Activated CD8-positive, alpha-beta T cell treated with anti-CD3 and anti-CD28 coated beads for 36 hours (primary cell): ENCODE data around the gene CCL17. TPM values are rescaled to one million over a fixed set of nuclear protein-coding genes. Genes with fewer than 3 reads are reported as not detected.

Experiments used
- ATAC-seq: fragments of 200-7000 bp; cut with Tn5 transposase; one replicate; pipeline ENCODE4 v1.10.0; 2021; ENCODE audit warnings: mild to moderate bottlenecking, moderate library complexity
- CTCF ChIA-PET: fragments of 350-600 bp; sonication (Branson Sonifier 250); formaldehyde crosslinking; loops from one replicate; lab custom pipeline; 2021; ENCODE audit warnings: antibody characterized with exemption; lab: Charles Lee
- POLR2A ChIA-PET: fragments of 350-600 bp; sonication (Branson Sonifier 250); formaldehyde crosslinking; loops from one replicate; lab custom pipeline; 2021; ENCODE audit warnings: antibody characterized with exemption; lab: Charles Lee
- DNase-seq: peaks from one replicate; pipeline ENCODE4 v3.0.0-alpha.2; 2020
- H3K27ac Mint-ChIP-seq: one replicate; pipeline ENCODE4 v1.8.0; 2021; ENCODE audit warnings: mild to moderate bottlenecking, mixed read lengths
- H3K27me3 Mint-ChIP-seq: one replicate; pipeline ENCODE4 v1.8.0; 2021; ENCODE audit warnings: mixed read lengths
- H3K36me3 Mint-ChIP-seq: one replicate; pipeline ENCODE4 v1.8.0; 2021; ENCODE audit warnings: low read depth, mixed read lengths
- H3K4me1 Mint-ChIP-seq: one replicate; pipeline ENCODE4 v1.8.0; 2021; ENCODE audit warnings: low read depth, mixed read lengths
- H3K4me3 Mint-ChIP-seq: one replicate; pipeline ENCODE4 v1.8.0; 2021; ENCODE audit warnings: mild to moderate bottlenecking, moderate library complexity, mixed read lengths
- H3K9me3 Mint-ChIP-seq: one replicate; pipeline ENCODE4 v1.8.0; 2021; ENCODE audit warnings: mixed read lengths
- CTCF ChIP-seq: fragments of 200-600 bp; IDR thresholded peaks from one replicate; pipeline ENCODE4 v1.8.0; 2022; ENCODE audit warnings: antibody characterized with exemption, mild to moderate bottlenecking
- intact Hi-C: fragments of 100-400 bp; cut with micrococcal nuclease; formaldehyde crosslinking; loops from one replicate; pipeline ENCODE4 v1.10.0; 2022
- total RNA-seq, 2 experiments: library from RNA; stranded (reverse); gene quantifications; one replicate each; pipeline ENCODE4 v1.2.3, GENCODE V29; 2021

CCL17 gene
- total RNA-seq, 2 experiments from 2014 or later: 2.1 to 2.9 TPM

GRCh38 chr16:57391300-57391699 is 13.3 kb upstream of the CCL17 start:
- ATAC-seq (no peak), DNase-seq (no peak)
- Mint-ChIP-seq H3K27me3 (peaks cover 1% of the 10 kb centered on the region), H3K27ac (no peak overlapping the region), H3K36me3 (no peaks in the 10 kb centered on the region), H3K4me3 (no peak overlapping the region), H3K4me1 (peaks cover 10% of the 10 kb centered on the region), H3K9me3 (no peaks in the 10 kb centered on the region)
- TF ChIP-seq CTCF: no peak
- intact Hi-C loops: no loop called here
- POLR2A ChIA-PET: no interaction called here
- CTCF ChIA-PET: interaction anchor here (0.6 to 0.7 kb wide), 2 partner anchors 25 to 266 kb away, joined by 3 read pairs; no protein-coding TSS in a partner anchor

DNA sequence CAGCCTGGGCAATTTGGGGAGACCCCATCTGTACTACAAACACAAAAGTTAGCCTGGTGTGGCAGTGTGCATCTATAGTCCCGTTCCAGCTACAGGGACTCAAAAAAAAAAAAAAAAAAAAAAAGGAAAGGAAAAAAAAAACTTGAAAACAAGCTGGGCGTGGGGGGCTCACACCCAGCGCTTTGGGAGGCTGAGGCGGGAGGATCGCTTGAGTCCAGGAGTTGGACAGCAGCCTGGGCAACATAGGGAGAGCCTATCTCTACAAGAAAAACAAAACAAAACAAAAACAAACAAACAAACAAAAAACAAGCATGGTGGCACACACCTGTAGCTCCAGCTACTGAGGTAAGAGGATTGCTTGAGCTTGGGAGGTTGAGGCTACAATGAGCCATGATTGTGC is 12.9 kb upstream of the CCL17 start:
- H3K27me3 Mint-ChIP-seq: peaks cover 1% of the 10 kb centered on the region
- peaks cover 7% of the 10 kb centered on the region for H3K4me1 Mint-ChIP-seq
- H3K27ac Mint-ChIP-seq: no peak overlapping the region
- no peaks in the 10 kb centered on the region for H3K36me3 Mint-ChIP-seq
- intact Hi-C loops: no loop called here
- H3K4me3 Mint-ChIP-seq: no peak overlapping the region
- no peaks in the 10 kb centered on the region for H3K9me3 Mint-ChIP-seq
- ATAC-seq (no peak), DNase-seq (no peak)
- ChIA-PET CTCF (interaction anchor here (0.6 kb wide), 1 partner anchor 266 kb away, joined by 3 read pairs; no protein-coding TSS in a partner anchor), POLR2A (no interaction called here)
- no peak for TF ChIP-seq CTCF

DNA sequence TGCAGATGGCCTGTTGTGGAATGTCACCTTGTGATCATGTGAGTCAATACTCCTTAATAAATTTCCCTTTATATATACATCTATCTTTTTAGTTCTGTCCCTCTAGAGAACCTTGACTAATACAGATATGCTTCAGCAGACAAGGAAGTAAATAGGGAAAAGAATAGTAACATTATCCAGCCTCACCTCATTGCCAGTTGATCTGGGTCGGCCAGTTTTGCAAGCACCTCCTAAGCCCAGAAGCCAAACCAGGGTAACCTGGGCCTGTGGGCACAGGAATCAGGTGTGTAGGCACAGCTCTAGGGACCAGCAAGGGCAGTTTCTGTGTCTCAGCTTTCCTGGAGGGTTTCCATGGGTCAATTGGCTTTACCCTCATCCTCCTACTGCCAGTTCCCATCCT is 11.9 kb upstream of the CCL17 start:
- H3K27me3 Mint-ChIP-seq: peaks cover 1% of the 10 kb centered on the region
- no peak for TF ChIP-seq CTCF
- no peak overlapping the region for H3K4me3 Mint-ChIP-seq
- H3K9me3 Mint-ChIP-seq: no peaks in the 10 kb centered on the region
- H3K27ac Mint-ChIP-seq: no peak overlapping the region
- ATAC-seq (no peak), DNase-seq (no peak)
- POLR2A ChIA-PET: interaction anchor here (0.6 kb wide), 1 partner anchor 189 kb away, joined by 4 read pairs; no protein-coding TSS in a partner anchor
- CTCF ChIA-PET: no interaction called here
- intact Hi-C loops: no loop called here
- H3K36me3 Mint-ChIP-seq: no peaks in the 10 kb centered on the region
- H3K4me1 Mint-ChIP-seq: peaks cover 7% of the 10 kb centered on the region

- Mint-ChIP-seq H3K27ac (no peak overlapping the region), H3K36me3 (no peaks in the 10 kb centered on the region), H3K4me3 (no peak overlapping the region), H3K27me3 (peaks cover 1% of the 10 kb centered on the region), H3K4me1 (no peaks in the 10 kb centered on the region), H3K9me3 (no peaks in the 10 kb centered on the region)
- no peak for DNase-seq
- intact Hi-C loops: no loop called here
- ChIA-PET POLR2A (no interaction called here), CTCF (interaction anchor here (1.4 kb wide), 1 partner anchor 23 kb away, joined by 4 read pairs; no protein-coding TSS in a partner anchor)
- no peak for TF ChIP-seq CTCF
- no peak for ATAC-seq
Measured at GRCh38 chr16:57394444-57394843, 10.1 kb upstream of the CCL17 start.

DNA sequence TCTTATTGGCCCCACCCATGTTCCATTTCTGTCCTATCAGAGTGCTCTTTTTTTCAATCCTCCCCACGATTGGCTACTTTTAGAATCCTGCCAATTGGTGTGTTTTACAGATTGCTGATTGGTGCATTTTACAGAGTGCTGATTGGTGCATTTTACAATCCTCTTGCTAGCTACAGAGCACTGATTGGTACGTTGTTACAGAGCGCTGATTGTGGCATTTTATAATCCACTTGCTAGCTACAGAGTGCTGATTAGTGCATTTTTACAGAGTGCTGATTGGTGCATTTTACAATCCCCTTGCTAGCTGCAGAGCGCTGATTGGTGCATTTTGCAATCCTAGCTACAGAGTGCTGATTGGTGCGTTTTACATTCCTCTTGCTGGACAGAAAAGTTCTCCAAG is 9.5 kb upstream of the CCL17 start:
- POLR2A ChIA-PET: no interaction called here
- intact Hi-C loops: no loop called here
- Mint-ChIP-seq H3K36me3 (no peaks in the 10 kb centered on the region), H3K4me1 (no peaks in the 10 kb centered on the region), H3K27me3 (peaks cover 1% of the 10 kb centered on the region), H3K9me3 (no peaks in the 10 kb centered on the region), H3K27ac (no peak overlapping the region), H3K4me3 (no peak overlapping the region)
- CTCF ChIA-PET: interaction anchor here (1.4 kb wide), 1 partner anchor 22 kb away, joined by 4 read pairs; no protein-coding TSS in a partner anchor
- ATAC-seq: no peak
- DNase-seq: no peak
- no peak for TF ChIP-seq CTCF
